ENCODE measurements around the gene ALDH1A3.

ALDH1A3 gene

DNA sequence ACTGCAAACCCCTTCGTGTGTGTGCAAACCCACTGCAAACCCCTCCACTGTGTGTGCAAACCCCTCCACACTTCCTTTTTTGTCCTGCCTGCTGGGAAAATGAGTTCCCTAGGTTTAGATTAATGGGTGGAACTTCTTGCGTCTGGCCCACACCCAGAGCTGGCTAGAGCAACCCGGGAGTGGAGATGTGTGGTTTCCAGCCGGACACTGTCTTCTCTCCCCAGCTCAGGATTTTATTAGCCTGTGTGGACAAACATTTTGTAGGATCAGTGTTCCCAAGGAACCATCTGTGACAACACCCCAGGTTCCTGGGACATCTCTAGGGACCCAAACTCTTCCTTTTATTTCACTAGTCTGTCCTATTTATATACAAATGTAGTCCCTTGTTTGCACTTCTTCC is 29.9 kb downstream of the ALDH1A3 start:
- TF ChIP-seq REST (IDR thresholded peaks at IDR 0.05; ENCODE audit: insufficient replicate concordance, low read depth): no peak
- TF ChIP-seq CTCF (IDR thresholded peaks at IDR 0.05; ENCODE audit: insufficient read depth, low read length): no peak
- TF ChIP-seq GABPA (IDR thresholded peaks at IDR 0.05; ENCODE audit: low read depth): no peak
- TF ChIP-seq SPI1 (IDR thresholded peaks at IDR 0.05; ENCODE audit: borderline replicate concordance, low read depth): no peak
- no peak for TF ChIP-seq POLR2AphosphoS5 (IDR thresholded peaks at IDR 0.05; ENCODE audit: low read depth)
- Histone ChIP-seq H3K27me3 (ENCODE audit: insufficient read depth, poor library complexity, severe bottlenecking) (no peaks in the 10 kb centered on the region), H3K4me3 (replicated peaks; ENCODE audit: insufficient read depth, low read length) (no peak overlapping the region), H3K27ac (replicated peaks) (no peak overlapping the region)
- no peak for DNase-seq (ENCODE audit: low read depth in 1 of 2, low spot score in 1 of 2)

GRCh38 chr15:100909989-100910955 is 30.6 kb downstream of the ALDH1A3 start:
- no peaks in the 10 kb centered on the region for H3K27me3 ChIP-seq (ENCODE audit: insufficient read depth, poor library complexity, severe bottlenecking)
- no peak overlapping the region for H3K4me3 ChIP-seq (replicated peaks; ENCODE audit: insufficient read depth, low read length)
- no peak for DNase-seq (ENCODE audit: low read depth in 1 of 2, low spot score in 1 of 2)
- TF ChIP-seq REST (IDR thresholded peaks at IDR 0.05; ENCODE audit: insufficient replicate concordance, low read depth) (no peak), SPI1 (IDR thresholded peaks at IDR 0.05; ENCODE audit: borderline replicate concordance, low read depth) (no peak), CTCF (IDR thresholded peaks at IDR 0.05; ENCODE audit: insufficient read depth, low read length) (no peak), POLR2AphosphoS5 (IDR thresholded peaks at IDR 0.05; ENCODE audit: low read depth) (no peak), GABPA (IDR thresholded peaks at IDR 0.05; ENCODE audit: low read depth) (no peak)
- H3K27ac ChIP-seq (replicated peaks): no peak overlapping the region

DNA sequence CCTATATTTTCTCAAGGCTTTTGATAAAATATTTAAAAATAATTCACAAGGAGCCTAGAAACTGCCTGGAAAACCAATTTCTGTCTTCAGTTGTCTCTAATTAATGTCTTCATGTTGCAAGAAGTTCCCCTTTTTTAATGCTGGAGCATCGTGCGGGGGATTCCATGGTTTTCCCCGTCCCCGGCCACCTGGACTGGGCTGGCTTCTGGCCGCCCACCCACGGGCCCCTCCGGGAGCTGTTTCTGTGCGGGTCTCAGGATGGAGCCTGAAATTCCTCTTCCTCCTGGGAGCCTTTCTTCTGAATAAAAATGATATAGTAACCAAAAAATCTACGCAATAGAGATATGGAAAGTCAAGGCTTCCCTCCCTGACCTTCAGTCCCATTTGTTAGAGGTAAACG is 31.5 kb downstream of the ALDH1A3 start:
- Histone ChIP-seq H3K27ac (replicated peaks) (no peak overlapping the region), H3K4me3 (replicated peaks; ENCODE audit: insufficient read depth, low read length) (no peak overlapping the region), H3K27me3 (ENCODE audit: insufficient read depth, poor library complexity, severe bottlenecking) (no peaks in the 10 kb centered on the region)
- TF ChIP-seq SPI1 (IDR thresholded peaks at IDR 0.05; ENCODE audit: borderline replicate concordance, low read depth): no peak
- TF ChIP-seq GABPA (IDR thresholded peaks at IDR 0.05; ENCODE audit: low read depth): no peak
- TF ChIP-seq CTCF (IDR thresholded peaks at IDR 0.05; ENCODE audit: insufficient read depth, low read length): no peak
- TF ChIP-seq POLR2AphosphoS5 (IDR thresholded peaks at IDR 0.05; ENCODE audit: low read depth): no peak
- TF ChIP-seq REST (IDR thresholded peaks at IDR 0.05; ENCODE audit: insufficient replicate concordance, low read depth): no peak
- no peak for DNase-seq (ENCODE audit: low read depth in 1 of 2, low spot score in 1 of 2)

All from HL-60 (cell line).